Calu3 (cell line): Measurements from ENCODE around the gene FOXO3. TPM values are rescaled to one million over a fixed set of nuclear protein-coding genes. Genes with fewer than 3 reads are reported as not detected.

Experiments
- BruUV-seq: library from RNA; stranded (reverse); fragments of 400-500 nt; replicated peaks from 2 replicates; lab custom pipeline; 2021; lab: Mats Ljungman, UMichigan
- CTCF ChIA-PET: fragments of 300-600 bp; sonication (Branson Sonifier 250); formaldehyde crosslinking; loops from one replicate; lab custom pipeline; 2022; ENCODE audit warnings: antibody characterized with exemption; lab: Charles Lee
- DNase-seq: peaks from one replicate; pipeline ENCODE4 v3.0.0; 2022
- H3K27ac Mint-ChIP-seq: one replicate; pipeline ENCODE4 v1.8.0; 2022; ENCODE audit warnings: mixed read lengths; ENCODE audit not compliant: unreplicated experiment
- H3K27me3 Mint-ChIP-seq: one replicate; pipeline ENCODE4 v1.8.0; 2022; ENCODE audit warnings: mixed read lengths; ENCODE audit not compliant: unreplicated experiment
- H3K36me3 Mint-ChIP-seq: one replicate; pipeline ENCODE4 v1.8.0; 2022; ENCODE audit warnings: mild to moderate bottlenecking, moderate library complexity, mixed read lengths; ENCODE audit not compliant: insufficient read depth, unreplicated experiment
- H3K4me1 Mint-ChIP-seq: one replicate; pipeline ENCODE4 v1.8.0; 2022; ENCODE audit warnings: mild to moderate bottlenecking, low read depth, mixed read lengths; ENCODE audit not compliant: unreplicated experiment
- H3K4me3 Mint-ChIP-seq: one replicate; pipeline ENCODE4 v1.8.0; 2022; ENCODE audit warnings: mild to moderate bottlenecking, low read depth, moderate library complexity, mixed read lengths; ENCODE audit not compliant: unreplicated experiment
- H3K9me3 Mint-ChIP-seq: one replicate; pipeline ENCODE4 v1.8.0; 2022; ENCODE audit warnings: low read depth, mixed read lengths; ENCODE audit not compliant: unreplicated experiment
- intact Hi-C: fragments of 100-400 bp; cut with micrococcal nuclease; formaldehyde crosslinking; loops from one replicate; pipeline ENCODE4 v1.10.0; 2022; ENCODE audit not compliant: unreplicated experiment
- total RNA-seq: library from RNA; stranded (reverse); gene quantifications from 2 replicates; pipeline ENCODE4 v1.2.3, GENCODE V29; 2022
- TF ChIP-seq, protein P1 (sequence below): fragments of 200-600 bp; IDR thresholded peaks from one replicate; pipeline ENCODE4 v1.8.0; 2022; ENCODE audit warnings: antibody characterized with exemption; ENCODE audit not compliant: unreplicated experiment

FOXO3 gene
- total RNA-seq, 1 experiment from 2014 or later = 45.5 TPM

DNA sequence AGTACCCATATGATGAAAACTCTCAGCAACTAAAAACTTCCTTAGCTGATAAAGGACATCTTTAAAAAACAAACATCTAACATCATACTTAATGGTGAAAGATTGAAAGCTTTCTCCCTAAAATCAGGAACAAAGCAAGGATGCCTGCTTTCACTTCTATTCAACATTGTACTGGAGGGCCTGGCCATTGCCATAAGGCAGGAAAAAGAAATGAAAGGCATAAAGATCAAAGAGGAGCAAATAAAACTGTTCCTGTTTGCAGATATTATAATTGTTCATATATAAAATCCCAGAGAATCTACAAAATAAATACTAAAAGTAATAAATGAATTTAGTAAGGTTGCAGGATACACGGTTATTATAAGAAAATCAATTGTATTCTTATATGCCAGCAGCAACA, 162.9 kb downstream of the FOXO3 start:
- peaks cover 13% of the 10 kb centered on the region for H3K4me1 Mint-ChIP-seq
- no peak overlapping the region for H3K4me3 Mint-ChIP-seq
- H3K36me3 Mint-ChIP-seq = no peaks in the 10 kb centered on the region
- intact Hi-C loops = no loop called here
- no peaks in the 10 kb centered on the region for H3K27me3 Mint-ChIP-seq
- TF ChIP-seq, protein P1, sequence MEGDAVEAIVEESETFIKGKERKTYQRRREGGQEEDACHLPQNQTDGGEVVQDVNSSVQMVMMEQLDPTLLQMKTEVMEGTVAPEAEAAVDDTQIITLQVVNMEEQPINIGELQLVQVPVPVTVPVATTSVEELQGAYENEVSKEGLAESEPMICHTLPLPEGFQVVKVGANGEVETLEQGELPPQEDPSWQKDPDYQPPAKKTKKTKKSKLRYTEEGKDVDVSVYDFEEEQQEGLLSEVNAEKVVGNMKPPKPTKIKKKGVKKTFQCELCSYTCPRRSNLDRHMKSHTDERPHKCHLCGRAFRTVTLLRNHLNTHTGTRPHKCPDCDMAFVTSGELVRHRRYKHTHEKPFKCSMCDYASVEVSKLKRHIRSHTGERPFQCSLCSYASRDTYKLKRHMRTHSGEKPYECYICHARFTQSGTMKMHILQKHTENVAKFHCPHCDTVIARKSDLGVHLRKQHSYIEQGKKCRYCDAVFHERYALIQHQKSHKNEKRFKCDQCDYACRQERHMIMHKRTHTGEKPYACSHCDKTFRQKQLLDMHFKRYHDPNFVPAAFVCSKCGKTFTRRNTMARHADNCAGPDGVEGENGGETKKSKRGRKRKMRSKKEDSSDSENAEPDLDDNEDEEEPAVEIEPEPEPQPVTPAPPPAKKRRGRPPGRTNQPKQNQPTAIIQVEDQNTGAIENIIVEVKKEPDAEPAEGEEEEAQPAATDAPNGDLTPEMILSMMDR = no peak
- no peak overlapping the region for H3K27ac Mint-ChIP-seq
- no peaks in the 10 kb centered on the region for H3K9me3 Mint-ChIP-seq
- no peak for DNase-seq
- no TSS peak for BruUV-seq
- CTCF ChIA-PET = no interaction called here

DNA sequence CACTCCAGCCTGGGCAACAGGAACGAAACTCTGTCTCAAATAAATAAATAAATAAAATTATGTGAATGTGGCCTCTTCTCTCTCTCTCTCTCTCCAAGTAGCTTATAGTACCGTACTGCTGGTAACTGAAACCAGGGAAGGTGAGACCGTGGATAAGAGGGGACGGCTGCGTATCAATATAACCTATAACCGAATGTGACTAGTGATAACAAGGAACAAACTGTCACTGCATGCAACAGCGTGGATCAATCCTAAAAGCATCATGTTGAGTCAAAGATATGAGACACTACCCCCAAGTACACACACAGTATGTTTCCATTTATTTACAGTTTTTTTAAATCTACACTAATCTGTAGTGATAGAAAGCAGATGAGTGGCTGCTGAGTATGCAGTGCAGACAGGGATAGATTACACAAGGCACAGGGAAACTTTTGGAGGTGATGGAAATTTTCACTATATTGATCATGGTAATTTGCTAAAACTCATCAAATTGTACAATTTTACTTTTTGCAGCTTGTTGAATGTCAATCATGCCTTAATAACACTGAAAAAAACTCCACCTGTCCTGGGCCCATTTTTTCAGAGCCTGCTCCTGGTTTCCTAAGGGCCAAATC, 166.1 kb downstream of the FOXO3 start:
- Mint-ChIP-seq H3K9me3 (no peaks in the 10 kb centered on the region), H3K36me3 (no peaks in the 10 kb centered on the region), H3K4me3 (no peak overlapping the region), H3K27ac (no peak overlapping the region), H3K27me3 (no peaks in the 10 kb centered on the region), H3K4me1 (peaks cover 3% of the 10 kb centered on the region)
- BruUV-seq = no TSS peak
- intact Hi-C loops = no loop called here
- TF ChIP-seq, protein P1 = no peak
- CTCF ChIA-PET = no interaction called here
- no peak for DNase-seq

DNA sequence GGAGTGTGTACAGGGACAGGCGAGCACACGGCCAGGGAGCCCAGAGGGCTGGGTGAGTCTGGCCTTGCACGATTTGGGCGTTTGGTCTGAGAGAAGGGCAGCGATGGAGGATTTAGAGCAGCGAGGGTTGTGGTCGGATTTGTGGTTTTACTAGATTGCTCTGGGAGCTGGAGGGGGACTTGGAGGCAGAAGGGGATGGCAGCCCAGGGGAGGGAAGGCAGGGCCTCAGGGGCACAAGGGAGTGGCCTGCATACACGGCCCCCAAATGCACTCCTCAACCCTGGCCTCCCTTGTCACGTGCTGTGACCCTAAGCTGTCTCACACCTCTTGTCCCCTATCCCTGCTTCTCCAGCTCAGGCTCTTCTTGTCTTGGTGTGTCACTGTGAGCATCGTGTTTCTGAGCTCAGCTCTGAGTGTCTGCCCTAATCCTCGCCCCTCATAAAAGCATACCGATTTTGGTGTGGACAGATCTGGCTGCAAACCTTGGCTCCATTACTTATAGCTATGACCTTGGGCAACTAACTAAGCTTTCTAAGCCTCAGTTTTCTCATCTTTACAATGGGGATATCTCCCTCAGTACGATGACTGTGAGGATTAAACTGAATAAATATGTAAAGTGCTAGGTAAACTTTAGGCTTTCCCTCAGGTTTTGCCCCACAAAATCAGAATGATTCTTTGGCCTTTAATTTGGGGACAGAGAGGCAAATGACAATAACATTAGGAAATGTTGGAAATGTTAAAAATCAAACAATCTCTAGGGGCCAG, 167.4 kb downstream of the FOXO3 start:
- Mint-ChIP-seq H3K4me3 (no peak overlapping the region), H3K36me3 (no peaks in the 10 kb centered on the region), H3K27ac (no peak overlapping the region), H3K27me3 (no peaks in the 10 kb centered on the region), H3K9me3 (no peaks in the 10 kb centered on the region), H3K4me1 (peaks cover 15% of the 10 kb centered on the region)
- no TSS peak for BruUV-seq
- no peak for DNase-seq
- intact Hi-C loops = no loop called here
- TF ChIP-seq, protein P1 = no peak
- CTCF ChIA-PET = no interaction called here

DNA sequence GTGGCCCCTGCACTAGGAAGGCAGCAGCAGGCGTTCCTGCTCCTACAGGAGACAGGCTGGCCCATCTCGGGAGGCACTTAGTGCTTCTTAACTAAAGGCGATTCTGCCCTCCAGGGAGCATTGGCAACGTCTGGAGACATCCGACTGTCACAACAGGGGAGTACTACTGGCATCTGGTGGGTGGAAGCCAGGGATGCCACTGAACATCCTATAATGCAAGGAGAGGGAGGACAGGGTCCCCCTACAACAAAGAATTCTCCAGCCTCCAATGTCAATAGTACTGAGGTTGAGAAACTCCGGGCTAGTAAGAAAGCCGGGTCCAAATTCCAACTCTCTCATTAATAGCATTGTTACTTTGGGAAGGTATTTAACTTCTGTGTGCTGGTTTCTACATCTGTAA, 168.1 kb downstream of the FOXO3 start:
- DNase-seq = no peak
- no peaks in the 10 kb centered on the region for H3K27me3 Mint-ChIP-seq
- CTCF ChIA-PET = no interaction called here
- peaks cover 22% of the 10 kb centered on the region for H3K4me1 Mint-ChIP-seq
- H3K27ac Mint-ChIP-seq = no peak overlapping the region
- intact Hi-C loops = no loop called here
- no peaks in the 10 kb centered on the region for H3K9me3 Mint-ChIP-seq
- no peaks in the 10 kb centered on the region for H3K36me3 Mint-ChIP-seq
- no TSS peak for BruUV-seq
- no peak overlapping the region for H3K4me3 Mint-ChIP-seq
- TF ChIP-seq, protein P1 = no peak
